Activated B cell treated with CpG ODN at 0.5 μM for 24 hours (primary cell): ENCODE measurements around the gene PACRG. TPM values are rescaled to one million over a fixed set of nuclear protein-coding genes. Genes with fewer than 3 reads are reported as not detected.

Experiments used
- ATAC-seq: fragments of 200-7000 bp; cut with Tn5 transposase; one replicate; pipeline ENCODE4 v1.10.0; 2021; ENCODE audit warnings: low read depth, mild to moderate bottlenecking, moderate library complexity
- CTCF ChIA-PET: fragments of 350-600 bp; sonication (Branson Sonifier 250); formaldehyde crosslinking; loops from one replicate; lab custom pipeline; 2021; ENCODE audit warnings: antibody characterized with exemption; lab: Charles Lee
- POLR2A ChIA-PET: fragments of 350-600 bp; sonication (Branson Sonifier 250); formaldehyde crosslinking; loops from one replicate; lab custom pipeline; 2021; ENCODE audit warnings: antibody characterized with exemption; lab: Charles Lee
- DNase-seq: peaks from one replicate; pipeline ENCODE4 v3.0.0; 2022
- H3K27ac Mint-ChIP-seq: one replicate; pipeline ENCODE4 v1.8.0; 2020; ENCODE audit warnings: mixed read lengths
- H3K27me3 Mint-ChIP-seq: one replicate; pipeline ENCODE4 v1.8.0; 2021; ENCODE audit warnings: mixed read lengths
- H3K36me3 Mint-ChIP-seq: one replicate; pipeline ENCODE4 v1.8.0; 2021; ENCODE audit warnings: low read depth, mixed read lengths
- H3K4me1 Mint-ChIP-seq: one replicate; pipeline ENCODE4 v1.8.0; 2021; ENCODE audit warnings: mixed read lengths
- H3K4me3 Mint-ChIP-seq: one replicate; pipeline ENCODE4 v1.8.0; 2020; ENCODE audit warnings: mild to moderate bottlenecking, mixed read lengths
- H3K9me3 Mint-ChIP-seq: one replicate; pipeline ENCODE4 v1.8.0; 2020; ENCODE audit warnings: mixed read lengths
- intact Hi-C: fragments of 100-400 bp; cut with micrococcal nuclease; formaldehyde crosslinking; loops from one replicate; pipeline ENCODE4 v1.15.1; 2024
- total RNA-seq: library from RNA; stranded (reverse); gene quantifications from 2 replicates; pipeline ENCODE4 v1.2.3, GENCODE V29; 2022
- TF ChIP-seq, protein P1 (sequence below): fragments of 200-600 bp; IDR thresholded peaks from one replicate; pipeline ENCODE4 v1.8.0; 2022; ENCODE audit warnings: antibody characterized with exemption, mild to moderate bottlenecking

PACRG gene
- total RNA-seq, 1 donor from 2014 or later: not detected

DNA sequence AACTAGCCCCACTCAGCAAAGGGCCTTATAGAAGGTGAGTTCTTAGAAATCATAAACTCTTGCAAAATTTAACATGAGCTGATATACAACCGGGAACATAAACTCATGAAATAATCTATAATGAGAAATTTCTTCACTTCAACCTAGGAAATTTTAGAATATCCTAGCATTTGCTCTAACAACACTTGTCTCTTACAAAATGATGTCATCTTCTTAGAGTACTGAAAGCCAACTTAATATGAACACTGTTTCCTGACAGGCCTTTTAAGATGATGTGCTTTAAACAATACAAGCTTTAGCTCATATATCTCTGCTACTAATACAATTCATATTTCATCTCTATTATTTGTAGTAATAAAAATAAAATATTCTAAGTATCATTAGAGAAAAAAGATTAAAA is 932 bp downstream of the PACRG start:
- no peak overlapping the region for H3K4me3 Mint-ChIP-seq
- POLR2A ChIA-PET: no interaction called here
- H3K4me1 Mint-ChIP-seq: peaks cover 10% of the 10 kb centered on the region
- ATAC-seq (no peak), DNase-seq (no peak)
- no peaks in the 10 kb centered on the region for H3K36me3 Mint-ChIP-seq
- no peaks in the 10 kb centered on the region for H3K9me3 Mint-ChIP-seq
- CTCF ChIA-PET: no interaction called here
- TF ChIP-seq, protein P1, sequence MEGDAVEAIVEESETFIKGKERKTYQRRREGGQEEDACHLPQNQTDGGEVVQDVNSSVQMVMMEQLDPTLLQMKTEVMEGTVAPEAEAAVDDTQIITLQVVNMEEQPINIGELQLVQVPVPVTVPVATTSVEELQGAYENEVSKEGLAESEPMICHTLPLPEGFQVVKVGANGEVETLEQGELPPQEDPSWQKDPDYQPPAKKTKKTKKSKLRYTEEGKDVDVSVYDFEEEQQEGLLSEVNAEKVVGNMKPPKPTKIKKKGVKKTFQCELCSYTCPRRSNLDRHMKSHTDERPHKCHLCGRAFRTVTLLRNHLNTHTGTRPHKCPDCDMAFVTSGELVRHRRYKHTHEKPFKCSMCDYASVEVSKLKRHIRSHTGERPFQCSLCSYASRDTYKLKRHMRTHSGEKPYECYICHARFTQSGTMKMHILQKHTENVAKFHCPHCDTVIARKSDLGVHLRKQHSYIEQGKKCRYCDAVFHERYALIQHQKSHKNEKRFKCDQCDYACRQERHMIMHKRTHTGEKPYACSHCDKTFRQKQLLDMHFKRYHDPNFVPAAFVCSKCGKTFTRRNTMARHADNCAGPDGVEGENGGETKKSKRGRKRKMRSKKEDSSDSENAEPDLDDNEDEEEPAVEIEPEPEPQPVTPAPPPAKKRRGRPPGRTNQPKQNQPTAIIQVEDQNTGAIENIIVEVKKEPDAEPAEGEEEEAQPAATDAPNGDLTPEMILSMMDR: no peak
- no peak overlapping the region for H3K27ac Mint-ChIP-seq
- intact Hi-C loops: loop anchor here (5.0 kb wide), 1 partner anchor 1336 kb away; no protein-coding TSS in a partner anchor
- no peaks in the 10 kb centered on the region for H3K27me3 Mint-ChIP-seq

- Mint-ChIP-seq H3K36me3 (no peaks in the 10 kb centered on the region), H3K4me1 (peaks cover 10% of the 10 kb centered on the region), H3K27me3 (no peaks in the 10 kb centered on the region), H3K9me3 (no peaks in the 10 kb centered on the region), H3K4me3 (no peak overlapping the region), H3K27ac (no peak overlapping the region)
- POLR2A ChIA-PET: no interaction called here
- DNase-seq (no peak), ATAC-seq (no peak)
- TF ChIP-seq, protein P1: no peak
- CTCF ChIA-PET: no interaction called here
- intact Hi-C loops: no loop called here
Observed at GRCh38 chr6:162730502-162730901, 2.7 kb downstream of the PACRG start.

DNA sequence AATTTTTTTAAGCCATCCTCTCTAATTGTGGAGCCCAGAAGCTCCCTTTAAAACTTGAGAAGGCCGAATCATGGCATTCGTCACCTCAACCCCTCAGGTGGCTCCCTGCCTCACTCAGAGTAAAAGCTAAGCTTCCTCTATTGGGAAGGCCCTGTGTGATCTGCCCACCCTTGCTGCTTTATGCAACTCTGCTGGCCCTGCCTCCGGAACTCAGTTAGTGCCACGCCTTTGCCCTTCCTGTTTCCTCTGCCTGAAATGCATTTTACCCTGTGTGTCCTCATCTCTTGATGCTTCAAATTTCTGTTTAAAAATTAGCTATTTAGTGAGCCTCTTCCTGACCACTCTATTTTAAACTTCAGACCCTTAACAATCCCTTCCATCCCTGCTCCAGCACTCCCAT is 5.7 kb downstream of the PACRG start:
- TF ChIP-seq, protein P1: no peak
- H3K4me1 Mint-ChIP-seq: no peaks in the 10 kb centered on the region
- H3K9me3 Mint-ChIP-seq: no peaks in the 10 kb centered on the region
- intact Hi-C loops: no loop called here
- H3K27me3 Mint-ChIP-seq: no peaks in the 10 kb centered on the region
- ChIA-PET CTCF (no interaction called here), POLR2A (no interaction called here)
- ATAC-seq (no peak), DNase-seq (no peak)
- H3K36me3 Mint-ChIP-seq: no peaks in the 10 kb centered on the region
- H3K4me3 Mint-ChIP-seq: no peak overlapping the region
- no peak overlapping the region for H3K27ac Mint-ChIP-seq

DNA sequence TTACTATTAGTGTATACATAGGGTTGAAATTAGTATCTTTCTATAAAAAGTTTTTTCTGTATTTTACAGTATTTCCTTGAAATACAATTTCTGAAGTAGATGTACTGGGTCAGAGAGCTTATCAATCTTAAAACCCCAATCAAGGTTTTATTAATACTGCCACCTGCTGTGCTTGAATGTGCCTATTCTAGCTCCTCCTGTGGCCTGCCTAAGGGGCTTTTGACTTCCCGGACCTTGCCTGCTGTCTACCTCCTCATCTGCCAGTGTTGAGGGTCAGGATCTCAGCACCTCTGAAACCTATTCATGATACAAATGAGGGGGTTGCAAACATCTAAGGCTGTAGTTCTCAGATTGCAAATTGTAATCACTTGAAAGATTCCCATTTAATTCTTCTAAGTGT is 9.2 kb downstream of the PACRG start:
- intact Hi-C loops: loop anchor here (2.0 kb wide), 1 partner anchor 1318 kb away; no protein-coding TSS in a partner anchor
- ChIA-PET POLR2A (no interaction called here), CTCF (interaction anchor here (2.1 kb wide), 1 partner anchor 1319 kb away, joined by 9 read pairs; no protein-coding TSS in a partner anchor)
- Mint-ChIP-seq H3K27ac (no peak overlapping the region), H3K9me3 (no peaks in the 10 kb centered on the region), H3K4me1 (no peaks in the 10 kb centered on the region), H3K4me3 (no peak overlapping the region), H3K36me3 (no peaks in the 10 kb centered on the region), H3K27me3 (peaks cover 2% of the 10 kb centered on the region)
- TF ChIP-seq, protein P1: no peak
- ATAC-seq: no peak
- DNase-seq: no peak

DNA sequence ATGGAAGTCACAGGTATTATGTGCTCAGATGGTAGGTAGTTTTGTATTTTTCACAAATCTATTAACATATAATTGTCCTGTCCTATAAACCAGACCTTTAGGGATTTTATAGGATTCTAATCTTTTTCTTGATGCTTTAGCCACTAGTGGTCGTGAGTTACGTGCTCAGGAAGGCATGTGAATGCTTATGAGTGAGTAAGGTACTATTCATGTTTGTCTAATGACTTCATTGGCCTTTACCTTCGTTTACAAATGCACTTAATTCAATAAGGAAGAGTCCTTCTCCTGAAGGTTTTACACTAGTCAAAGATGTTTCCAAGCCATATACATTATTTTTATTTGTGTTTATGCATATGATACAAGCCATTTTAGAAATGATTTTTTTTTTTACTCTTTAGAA is 23.0 kb downstream of the PACRG start:
- H3K36me3 Mint-ChIP-seq: no peaks in the 10 kb centered on the region
- DNase-seq: no peak
- CTCF ChIA-PET: no interaction called here
- H3K27me3 Mint-ChIP-seq: no peaks in the 10 kb centered on the region
- H3K4me3 Mint-ChIP-seq: no peak overlapping the region
- POLR2A ChIA-PET: no interaction called here
- no peaks in the 10 kb centered on the region for H3K4me1 Mint-ChIP-seq
- H3K27ac Mint-ChIP-seq: no peak overlapping the region
- ATAC-seq: no peak
- TF ChIP-seq, protein P1: no peak
- no peaks in the 10 kb centered on the region for H3K9me3 Mint-ChIP-seq
- intact Hi-C loops: no loop called here
